SK-N-SH treated with all-trans-retinoic acid at 6 μM for 48 hours (cell line): ENCODE data around the gene CCDC85B.

Experiments
- ARNTL ChIP-seq: fragments of 450-650 bp; formaldehyde crosslinking; IDR thresholded peaks from 2 replicates; pipeline ENCODE4 v1.5.0; 2020; ENCODE audit warnings: low read depth, mild to moderate bottlenecking, moderate library complexity, borderline replicate concordance
- PATZ1 ChIP-seq: fragments of 250-450 bp; sonication (Bioruptor Pico); IDR thresholded peaks from 2 replicates; pipeline ENCODE4 v1.8.0; 2020; ENCODE audit warnings: mild to moderate bottlenecking, moderate library complexity, borderline replicate concordance

GRCh38 chr11:65911682-65912568, 21.5 kb downstream of the CCDC85B start:
- TF ChIP-seq ARNTL (CRISPR knock-in tag): no peak
- no peak for TF ChIP-seq PATZ1 (CRISPR knock-in tag)
